Measurements from ENCODE around the gene SGPP1.

Gene SGPP1

GRCh38 chr14:63656194-63656593 is 71.7 kb downstream of the SGPP1 start:
- H3K4me3 ChIP-seq (ENCODE audit: control insufficient read depth, low read depth, low read length) = no peak overlapping the region
- no peak for DNase-seq (ENCODE audit: low read depth)
- TF ChIP-seq, protein P1, sequence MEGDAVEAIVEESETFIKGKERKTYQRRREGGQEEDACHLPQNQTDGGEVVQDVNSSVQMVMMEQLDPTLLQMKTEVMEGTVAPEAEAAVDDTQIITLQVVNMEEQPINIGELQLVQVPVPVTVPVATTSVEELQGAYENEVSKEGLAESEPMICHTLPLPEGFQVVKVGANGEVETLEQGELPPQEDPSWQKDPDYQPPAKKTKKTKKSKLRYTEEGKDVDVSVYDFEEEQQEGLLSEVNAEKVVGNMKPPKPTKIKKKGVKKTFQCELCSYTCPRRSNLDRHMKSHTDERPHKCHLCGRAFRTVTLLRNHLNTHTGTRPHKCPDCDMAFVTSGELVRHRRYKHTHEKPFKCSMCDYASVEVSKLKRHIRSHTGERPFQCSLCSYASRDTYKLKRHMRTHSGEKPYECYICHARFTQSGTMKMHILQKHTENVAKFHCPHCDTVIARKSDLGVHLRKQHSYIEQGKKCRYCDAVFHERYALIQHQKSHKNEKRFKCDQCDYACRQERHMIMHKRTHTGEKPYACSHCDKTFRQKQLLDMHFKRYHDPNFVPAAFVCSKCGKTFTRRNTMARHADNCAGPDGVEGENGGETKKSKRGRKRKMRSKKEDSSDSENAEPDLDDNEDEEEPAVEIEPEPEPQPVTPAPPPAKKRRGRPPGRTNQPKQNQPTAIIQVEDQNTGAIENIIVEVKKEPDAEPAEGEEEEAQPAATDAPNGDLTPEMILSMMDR (IDR thresholded peaks at IDR 0.05; ENCODE audit: control insufficient read depth, insufficient read depth, low read depth, low read length, missing control alignments) = no peak

GRCh38 chr14:63654936-63655335 is 72.9 kb downstream of the SGPP1 start:
- TF ChIP-seq, protein P1 (IDR thresholded peaks at IDR 0.05; ENCODE audit: control insufficient read depth, insufficient read depth, low read depth, low read length, missing control alignments) = no peak
- no peak for DNase-seq (ENCODE audit: low read depth)
- H3K4me3 ChIP-seq (ENCODE audit: control insufficient read depth, low read depth, low read length) = no peak overlapping the region

DNA sequence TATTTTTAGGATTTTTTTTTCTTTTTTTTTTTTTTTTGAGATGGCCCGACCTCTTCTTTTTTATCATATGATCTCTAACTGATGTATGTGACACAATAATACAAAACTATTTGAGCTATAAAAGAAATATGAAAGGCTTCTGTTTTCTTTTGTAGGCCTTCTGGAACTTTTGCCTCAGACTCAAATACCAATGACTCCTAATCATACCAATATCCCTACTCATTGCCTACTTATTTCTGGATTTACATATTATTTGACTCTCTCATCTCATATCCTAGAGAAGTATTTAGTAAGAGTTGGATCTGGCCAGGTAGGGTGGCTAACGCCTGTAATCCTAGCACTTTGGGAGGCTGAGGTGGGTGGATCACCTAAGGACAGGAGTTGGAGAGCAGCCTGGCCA is 73.5 kb downstream of the SGPP1 start:
- H3K4me3 ChIP-seq (ENCODE audit: control insufficient read depth, low read depth, low read length) = no peak overlapping the region

DNA sequence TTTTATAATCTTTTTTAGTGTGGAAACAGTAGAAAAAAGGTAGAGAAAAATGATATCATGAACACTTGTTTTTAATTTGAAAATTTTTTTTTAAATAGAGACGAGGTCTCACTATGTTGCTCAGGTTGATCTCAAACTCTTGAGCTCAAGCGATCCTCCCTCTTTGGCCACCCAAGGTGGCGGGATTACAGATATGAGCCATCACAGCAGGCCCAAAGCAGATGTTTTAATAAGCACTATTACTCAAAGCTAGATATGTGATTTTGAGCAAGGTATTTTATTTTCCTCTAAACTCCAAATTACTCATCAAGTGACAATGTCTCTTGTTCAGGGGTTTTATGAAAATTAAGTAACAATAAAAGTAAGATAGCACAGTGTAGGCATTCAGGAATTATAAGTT is 75.5 kb downstream of the SGPP1 start:
- TF ChIP-seq, protein P1 (IDR thresholded peaks at IDR 0.05; ENCODE audit: control insufficient read depth, insufficient read depth, low read depth, low read length, missing control alignments) = no peak
- DNase-seq (ENCODE audit: low read depth) = no peak
- H3K4me3 ChIP-seq (ENCODE audit: control insufficient read depth, low read depth, low read length) = no peak overlapping the region

More for the DNA sequence above, 73.5 kb downstream of the SGPP1 start:
- TF ChIP-seq, protein P1 (IDR thresholded peaks at IDR 0.05; ENCODE audit: control insufficient read depth, insufficient read depth, low read depth, low read length, missing control alignments) = no peak
- peak; percentile 63 for DNase-seq (ENCODE audit: low read depth)

GRCh38 chr14:63650256-63650952 is 77.5 kb downstream of the SGPP1 start:
- no peak for DNase-seq (ENCODE audit: low read depth)
- no peak overlapping the region for H3K4me3 ChIP-seq (ENCODE audit: control insufficient read depth, low read depth, low read length)
- TF ChIP-seq, protein P1 (IDR thresholded peaks at IDR 0.05; ENCODE audit: control insufficient read depth, insufficient read depth, low read depth, low read length, missing control alignments) = no peak

DNA sequence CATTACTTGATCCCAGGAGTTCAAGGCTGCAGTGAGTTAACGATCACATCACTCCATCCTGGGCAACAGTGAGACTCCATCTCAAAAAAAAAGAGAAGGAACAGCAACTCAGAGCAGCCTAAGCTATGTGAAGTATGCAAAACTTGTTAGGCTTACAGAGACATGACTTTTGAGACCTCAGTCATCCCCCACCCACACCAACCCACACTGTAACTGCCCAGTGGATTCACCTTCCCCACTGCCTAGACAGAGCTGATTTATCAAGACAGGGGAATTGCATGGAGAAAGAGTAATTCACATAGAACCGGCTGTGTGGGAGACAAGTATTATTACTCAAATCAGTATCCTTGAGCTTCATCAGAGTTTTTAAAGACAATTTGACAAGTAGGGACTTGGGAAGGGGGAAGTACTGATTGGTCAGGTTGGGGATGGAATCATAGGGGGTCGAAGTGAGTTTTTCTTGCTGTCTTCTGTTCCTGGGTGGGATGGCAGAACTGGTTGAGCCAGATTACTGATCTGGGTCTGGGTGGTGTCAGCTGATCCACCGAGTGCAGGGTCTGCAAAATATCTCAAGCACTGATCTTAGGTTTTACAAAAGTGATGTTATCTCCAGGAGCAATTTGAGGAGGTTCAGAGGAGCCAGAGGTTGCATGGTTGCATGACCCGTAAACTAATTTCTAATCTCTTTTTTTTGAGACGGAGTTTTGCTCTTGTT is 80.0 kb downstream of the SGPP1 start:
- TF ChIP-seq, protein P1 (IDR thresholded peaks at IDR 0.05; ENCODE audit: control insufficient read depth, insufficient read depth, low read depth, low read length, missing control alignments) = no peak
- no peak overlapping the region for H3K4me3 ChIP-seq (ENCODE audit: control insufficient read depth, low read depth, low read length)

More for the DNA sequence above, 80.0 kb downstream of the SGPP1 start:
- DNase-seq (ENCODE audit: low read depth) = no peak
